Mucosa of descending colon (tissue), 3 donors: Measurements from ENCODE around the gene RPL35A. TPM values are rescaled to one million over a fixed set of nuclear protein-coding genes. Genes with fewer than 3 reads are reported as not detected.

ENCODE experiments used
- ATAC-seq: fragments of 200-7000 bp; cut with Tn5 transposase; one replicate; pipeline ENCODE4 v1.9.1; 2020; ENCODE audit warnings: mild to moderate bottlenecking, moderate library complexity
- DNase-seq, 3 donors: peaks; one replicate each; pipeline ENCODE4 v3.0.0-alpha.2; 2020
- H3K36me3 ChIP-seq: fragments of 200-600 bp; one replicate; pipeline ENCODE4 v1.8.0; 2021; ENCODE audit warnings: low read depth, mild to moderate bottlenecking
- H3K4me1 ChIP-seq: fragments of 200-600 bp; one replicate; pipeline ENCODE4 v1.8.0; 2021; ENCODE audit warnings: low read depth, mild to moderate bottlenecking
- H3K4me3 ChIP-seq: fragments of 200-600 bp; one replicate; pipeline ENCODE4 v1.8.0; 2021; ENCODE audit warnings: mild to moderate bottlenecking
- H3K9me3 ChIP-seq: fragments of 200-600 bp; one replicate; pipeline ENCODE4 v1.8.0; 2021; ENCODE audit warnings: mild to moderate bottlenecking
- CTCF ChIP-seq: fragments of 200-600 bp; IDR thresholded peaks from one replicate; pipeline ENCODE4 v1.8.0; 2022; ENCODE audit warnings: antibody characterized with exemption, mild to moderate bottlenecking
- intact Hi-C, 2 donors: fragments of 100-400 bp; cut with DNase I in 1 of 2; cut with micrococcal nuclease in 1 of 2; formaldehyde crosslinking; loops; one replicate each; pipeline versions ENCODE4 v1.11.0 to v1.11.1; 2022; cut with DNase I, micrococcal nuclease
- total RNA-seq, 3 donors: library from RNA; stranded (reverse); fragmentation: NEBNext Ultra II Directional in 2 of 3; extraction: Animal tissue kit (Norgen Biotek cat#: 25700) in 2 of 3; gene quantifications; one replicate each; pipeline versions ENCODE4 v1.2.1 to v1.2.4, GENCODE V29; 2021 to 2023
- donor health status: DM: no; HTN: no; CAD: no; lungs with moderate emphysema.
- donor health status: DM: no; HTN: no; CAD: no.
- donor health status: DM: no; HTN: yes; CAD: no.

RPL35A gene
- total RNA-seq, 3 donors from 2014 or later = 606 to 700 (median 621) TPM

- DNase-seq (no peak), ATAC-seq (no peak)
- no peaks in the 10 kb centered on the region for H3K9me3 ChIP-seq
Observed at GRCh38 chr3:197936819-197937384, 13.1 kb upstream of the RPL35A start.

GRCh38 chr3:197940745-197941384 is 9.1 kb upstream of the RPL35A start:
- Histone ChIP-seq H3K4me3 (no peak overlapping the region), H3K9me3 (no peaks in the 10 kb centered on the region), H3K4me1 (no peaks in the 10 kb centered on the region), H3K36me3 (no peaks in the 10 kb centered on the region)
- DNase-seq (no peak), ATAC-seq (no peak)
- no peak for TF ChIP-seq CTCF
- intact Hi-C loops = no loop called here

More at GRCh38 chr3:197936819-197937384, 13.1 kb upstream of the RPL35A start:
- no peaks in the 10 kb centered on the region for H3K36me3 ChIP-seq
- H3K4me3 ChIP-seq = no peak overlapping the region
- intact Hi-C loops = no loop called here
- no peaks in the 10 kb centered on the region for H3K4me1 ChIP-seq
- TF ChIP-seq CTCF = no peak

GRCh38 chr3:197942956-197943556 is 6.9 kb upstream of the RPL35A start:
- Histone ChIP-seq H3K4me3 (no peak overlapping the region), H3K4me1 (no peaks in the 10 kb centered on the region), H3K36me3 (no peaks in the 10 kb centered on the region), H3K9me3 (no peaks in the 10 kb centered on the region)
- intact Hi-C loops = no loop called here
- peak; percentile 36 for ATAC-seq
- peak; percentile 56 for TF ChIP-seq CTCF
- peak in 1 of 3 donors; percentile 33 for DNase-seq

GRCh38 chr3:197949191-197949777 is 706 bp upstream of the RPL35A start:
- intact Hi-C loops = no loop called here
- H3K4me3 ChIP-seq = no peak overlapping the region
- peaks cover 27% of the 10 kb centered on the region for H3K4me1 ChIP-seq
- DNase-seq = peak in 1 of 3 donors; percentile 42
- peaks cover 9% of the 10 kb centered on the region for H3K36me3 ChIP-seq
- H3K9me3 ChIP-seq = no peaks in the 10 kb centered on the region
- TF ChIP-seq CTCF = no peak
- no peak for ATAC-seq

GRCh38 chr3:197950677-197951061 is 679 bp downstream of the RPL35A start:
- peaks cover 15% of the 10 kb centered on the region for H3K36me3 ChIP-seq
- no peak for ATAC-seq
- peak overlapping the region; percentile 45 for H3K4me3 ChIP-seq
- intact Hi-C loops = no loop called here
- no peak for DNase-seq
- no peak for TF ChIP-seq CTCF
- H3K4me1 ChIP-seq = peaks cover 27% of the 10 kb centered on the region
- H3K9me3 ChIP-seq = no peaks in the 10 kb centered on the region
